GM12874 (cell line): ENCODE measurements around the gene XAB2.

ENCODE experiments used
- CTCF ChIP-seq: IDR thresholded peaks from 2 replicates; pipeline ENCODE4 v1.5.1; 2011; ENCODE audit warnings: low read depth, mild to moderate bottlenecking, control low read depth, low read length, moderate library complexity; ENCODE audit not compliant: insufficient read depth

Gene XAB2

GRCh38 chr19:7641290-7642276 lies 12.2 kb upstream of the XAB2 start:
- peak; percentile 14; the same call in 1 of the 2 replicates for TF ChIP-seq CTCF

GRCh38 chr19:7640803-7641202 lies 11.5 kb upstream of the XAB2 start:
- TF ChIP-seq CTCF: no peak

GRCh38 chr19:7639863-7640348 lies 10.6 kb upstream of the XAB2 start:
- no peak for TF ChIP-seq CTCF

DNA sequence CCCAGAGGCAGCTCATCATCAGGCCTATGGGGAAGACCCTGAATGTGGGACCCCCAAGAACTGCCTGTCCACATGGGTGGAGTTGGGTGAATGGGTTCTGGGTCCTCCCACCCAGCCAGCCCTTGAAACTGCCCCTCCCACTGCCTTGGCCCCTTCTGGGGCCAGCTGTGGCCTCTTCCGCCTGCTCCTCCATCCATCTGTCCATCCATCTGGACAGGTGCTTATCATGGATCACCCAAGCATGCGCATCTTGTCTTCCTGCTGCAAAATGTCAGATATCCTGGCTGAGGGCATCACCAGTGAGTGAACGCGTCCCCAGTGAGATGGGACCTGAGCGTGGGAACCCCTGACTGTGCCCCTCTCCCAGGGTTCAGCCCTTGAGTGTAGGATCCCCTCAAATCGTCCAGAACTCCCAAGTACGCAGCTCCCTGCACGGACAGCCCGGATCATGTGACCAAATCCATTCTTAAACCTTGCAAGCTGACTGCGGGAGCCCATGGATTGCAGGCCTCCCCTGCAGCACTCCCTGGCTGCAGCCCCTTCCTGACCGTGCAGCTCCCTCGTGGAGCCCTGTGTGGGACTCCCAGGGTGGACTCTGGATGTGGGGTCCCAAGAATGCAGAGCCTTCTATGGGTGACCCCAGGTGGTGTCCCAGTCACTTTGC lies 9.6 kb upstream of the XAB2 start:
- no peak for TF ChIP-seq CTCF

DNA sequence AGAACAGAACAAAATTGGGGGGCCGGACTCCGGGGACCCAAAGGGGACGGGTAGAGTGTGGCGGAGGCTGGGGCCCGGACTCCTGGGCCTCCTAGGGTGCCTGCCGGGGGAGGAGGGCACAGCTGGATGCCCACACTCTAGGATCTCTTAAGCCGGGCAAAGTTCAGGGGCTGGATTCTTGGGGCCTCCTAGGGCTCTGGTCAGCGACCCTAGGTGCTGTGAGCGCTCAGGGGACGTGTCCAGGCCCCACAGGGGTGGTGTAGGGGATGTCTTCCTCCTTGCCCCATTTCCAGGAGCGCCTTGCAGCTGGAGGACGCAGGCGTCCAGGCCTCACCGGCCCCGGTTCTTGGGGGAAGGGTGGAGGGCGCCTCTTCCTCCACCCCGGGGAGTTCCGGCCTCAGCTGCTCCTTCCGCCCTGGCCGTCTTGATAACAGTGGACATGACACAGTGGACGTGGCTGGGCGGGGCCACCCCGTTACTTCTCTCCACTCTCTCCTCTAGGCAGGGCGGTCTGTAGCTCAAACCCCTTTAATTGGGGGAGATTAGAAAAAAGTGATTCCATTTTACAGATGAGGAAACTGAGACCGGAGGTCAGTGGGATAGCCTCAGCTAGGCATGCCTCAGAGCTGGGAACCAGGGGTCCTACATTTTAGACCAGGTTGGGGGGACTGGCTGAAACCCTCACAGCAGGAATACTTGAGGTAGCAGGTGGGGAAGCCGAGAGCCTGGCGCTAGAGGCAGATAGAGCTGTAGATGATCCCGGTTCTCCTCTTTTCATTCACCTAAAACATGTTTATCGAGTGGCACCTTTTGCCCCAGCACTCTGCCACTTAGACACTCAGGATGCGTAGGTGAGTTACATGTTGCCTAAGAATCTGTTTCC lies 8.3 kb upstream of the XAB2 start:
- no peak for TF ChIP-seq CTCF

- peak; percentile 5; the same call in 1 of the 2 replicates for TF ChIP-seq CTCF
These were observed 7.5 kb upstream of the XAB2 start, which contains the start of gene STXBP2 for GRCh38 chr19:7636691-7637373. Gene STXBP2, plus strand, starts transcription at chr19:7637110. Its CDS starts 40 bp downstream, at chr19:7637150.
